DOHH2 (cell line): ENCODE results near the gene ANAPC2.

Source experiments
- H3F3A ChIP-seq: fragments of 200-600 bp; sonication (generic), shearing (Covaris generic); 2 replicates; pipeline ENCODE4 v1.6.0; 2016; ENCODE audit warnings: antibody characterized with exemption, mild to moderate bottlenecking; ENCODE audit not compliant: control insufficient read depth, insufficient read depth
- H3K27ac ChIP-seq: fragments of 200-600 bp; sonication (generic); 2 replicates; pipeline ENCODE4 v1.5.1; 2014; ENCODE audit warnings: low read depth, mild to moderate bottlenecking, low read length, moderate library complexity
- H3K27me3 ChIP-seq: fragments of 200-600 bp; sonication (generic); 2 replicates; pipeline ENCODE4 v1.6.1; 2014; ENCODE audit warnings: mild to moderate bottlenecking, low read length, mixed read lengths; ENCODE audit not compliant: control insufficient read depth
- H3K36me3 ChIP-seq: fragments of 200-600 bp; sonication (generic); 2 replicates; pipeline ENCODE4 v1.6.1; 2014; ENCODE audit warnings: mild to moderate bottlenecking, low read length, moderate library complexity, mixed read lengths; ENCODE audit not compliant: control insufficient read depth
- H3K4me1 ChIP-seq: fragments of 200-600 bp; sonication (generic); 2 replicates; pipeline ENCODE4 v1.6.1; 2014; ENCODE audit warnings: mild to moderate bottlenecking, low read length, mixed read lengths; ENCODE audit not compliant: control insufficient read depth
- H3K4me2 ChIP-seq: fragments of 200-600 bp; sonication (generic); 2 replicates; pipeline ENCODE4 v1.6.0; 2014; ENCODE audit warnings: mild to moderate bottlenecking, low read length, moderate library complexity
- H3K4me3 ChIP-seq: fragments of 200-600 bp; sonication (generic); 2 replicates; pipeline ENCODE4 v1.5.1; 2014; ENCODE audit warnings: mild to moderate bottlenecking, low read length, mixed read lengths
- H3K79me2 ChIP-seq: fragments of 200-600 bp; sonication (generic); 2 replicates; pipeline ENCODE4 v1.6.1; 2014; ENCODE audit warnings: mild to moderate bottlenecking, low read length, mixed read lengths; ENCODE audit not compliant: control insufficient read depth
- H3K9me2 ChIP-seq: fragments of 200-600 bp; sonication (generic); replicated peaks from 2 replicates; pipeline ENCODE4 v1.6.1; 2014; ENCODE audit warnings: mild to moderate bottlenecking, low read length, mixed read lengths; ENCODE audit not compliant: control insufficient read depth
- H3K9me3 ChIP-seq: fragments of 200-600 bp; sonication (generic); 2 replicates; pipeline ENCODE4 v1.6.1; 2014; ENCODE audit warnings: antibody characterized with exemption, low read length, mixed read lengths; ENCODE audit not compliant: control insufficient read depth, insufficient read depth
- H4K20me1 ChIP-seq: fragments of 200-600 bp; sonication (generic); 2 replicates; pipeline ENCODE4 v1.6.0; 2014; ENCODE audit warnings: low read depth, mild to moderate bottlenecking, antibody characterized with exemption, low read length, moderate library complexity; ENCODE audit not compliant: control insufficient read depth, insufficient read depth
- CTCF ChIP-seq: fragments of 200-600 bp; sonication (generic); IDR thresholded peaks from one replicate; pipeline ENCODE4 v1.5.1; 2014; ENCODE audit warnings: antibody characterized with exemption, mild to moderate bottlenecking, low read depth, low read length; ENCODE audit not compliant: poor library complexity, severe bottlenecking
- EZH2phosphoT487 ChIP-seq: fragments of 200-600 bp; sonication (generic); IDR thresholded peaks from 2 replicates; pipeline ENCODE4 v1.6.1; 2017; ENCODE audit warnings: borderline replicate concordance, mild to moderate bottlenecking, antibody characterized with exemption, low read length, moderate library complexity, mixed read lengths

ANAPC2 gene

GRCh38 chr9:137184881-137185660, 3.3 kb downstream of the ANAPC2 start:
- no peaks in the 10 kb centered on the region for H3K9me2 ChIP-seq
- peaks cover 24% of the 10 kb centered on the region for H3K4me1 ChIP-seq
- H3K36me3 ChIP-seq = peaks cover 60% of the 10 kb centered on the region
- no peaks in the 10 kb centered on the region for H3K27me3 ChIP-seq
- no peaks in the 10 kb centered on the region for H3F3A ChIP-seq
- no peak overlapping the region for H3K4me3 ChIP-seq
- no peak overlapping the region for H3K27ac ChIP-seq
- peaks cover 50% of the 10 kb centered on the region for H3K79me2 ChIP-seq
- H3K4me2 ChIP-seq = no peak overlapping the region
- TF ChIP-seq EZH2phosphoT487 (no peak), CTCF (no peak)
- no peaks in the 10 kb centered on the region for H4K20me1 ChIP-seq
- no peaks in the 10 kb centered on the region for H3K9me3 ChIP-seq

- no peaks in the 10 kb centered on the region for H3K9me2 ChIP-seq
- no peak overlapping the region for H3K4me3 ChIP-seq
- H3K27ac ChIP-seq = no peak overlapping the region
- H3K79me2 ChIP-seq = peaks cover 41% of the 10 kb centered on the region
- no peaks in the 10 kb centered on the region for H3K9me3 ChIP-seq
- no peaks in the 10 kb centered on the region for H3K27me3 ChIP-seq
- peaks cover 16% of the 10 kb centered on the region for H3K4me1 ChIP-seq
- peaks cover 58% of the 10 kb centered on the region for H3K36me3 ChIP-seq
- no peak overlapping the region for H3K4me2 ChIP-seq
- TF ChIP-seq EZH2phosphoT487 (no peak), CTCF (no peak)
- no peaks in the 10 kb centered on the region for H3F3A ChIP-seq
- no peaks in the 10 kb centered on the region for H4K20me1 ChIP-seq
These were observed 4.3 kb downstream of the ANAPC2 start for GRCh38 chr9:137183980-137184595.

- no peak for TF ChIP-seq EZH2phosphoT487
- no peak for TF ChIP-seq CTCF
- Histone ChIP-seq H3K27me3 (no peaks in the 10 kb centered on the region), H3K27ac (no peak overlapping the region), H3K36me3 (peaks cover 53% of the 10 kb centered on the region), H3K4me3 (no peak overlapping the region), H3K9me2 (no peaks in the 10 kb centered on the region), H3K79me2 (peaks cover 30% of the 10 kb centered on the region), H3K9me3 (no peaks in the 10 kb centered on the region), H3F3A (no peaks in the 10 kb centered on the region), H3K4me1 (peaks cover 16% of the 10 kb centered on the region), H3K4me2 (no peak overlapping the region), H4K20me1 (no peaks in the 10 kb centered on the region)
These were observed 5.5 kb downstream of the ANAPC2 start for GRCh38 chr9:137182836-137183235.
